DLD1 (cell line): ENCODE data around the gene TMCC3.

ENCODE experiments used
- in situ Hi-C: cut with HindIII; loops from 2 replicates; pipeline ENCODE4 v1.10.0; 2017; ENCODE audit warnings: low sequenced_read_pairs

The TMCC3 gene

GRCh38 chr12:94538318-94538717, 112.0 kb downstream of the TMCC3 start:
- in situ Hi-C loops = no loop called here

GRCh38 chr12:94536040-94536965, 114.1 kb downstream of the TMCC3 start:
- in situ Hi-C loops = no loop called here

GRCh38 chr12:94535510-94535921, 114.8 kb downstream of the TMCC3 start:
- in situ Hi-C loops = no loop called here

GRCh38 chr12:94534774-94535509, 115.4 kb downstream of the TMCC3 start:
- in situ Hi-C loops = no loop called here

GRCh38 chr12:94534278-94534677, 116.1 kb downstream of the TMCC3 start:
- in situ Hi-C loops = no loop called here

GRCh38 chr12:94532490-94533422, 117.6 kb downstream of the TMCC3 start:
- in situ Hi-C loops = no loop called here

GRCh38 chr12:94531196-94531720, 119.1 kb downstream of the TMCC3 start:
- in situ Hi-C loops = no loop called here

GRCh38 chr12:94525951-94526350, 124.4 kb downstream of the TMCC3 start:
- in situ Hi-C loops = no loop called here
